Keratinocyte (primary cell): ENCODE results near the gene APOBEC3C. TPM values are rescaled to one million over a fixed set of nuclear protein-coding genes. Genes with fewer than 3 reads are reported as not detected.

Source experiments
- DNase-seq: peaks from one replicate; pipeline ENCODE4 v3.0.0-alpha.2; 2011; ENCODE audit warnings: low read depth, missing footprints, low spot score
- FAIRE-seq: peaks from 2 replicates; lab custom pipeline; 2011; peaks lifted over from hg19 to GRCh38; lab: Jason Lieb, UNC
- H2AFZ ChIP-seq: 2 replicates; pipeline ENCODE4 v1.6.0; 2012; ENCODE audit warnings: low read length, control low read depth, inconsistent platforms; ENCODE audit not compliant: control insufficient read depth
- H3K27ac ChIP-seq: 2 replicates; pipeline ENCODE4 v1.5.1; 2011; ENCODE audit warnings: low read length; ENCODE audit not compliant: control insufficient read depth, insufficient read depth
- H3K27me3 ChIP-seq: 3 replicates; pipeline ENCODE4 v1.6.0; 2011; ENCODE audit warnings: low read length; ENCODE audit not compliant: control insufficient read depth, insufficient read depth; ENCODE audit errors: extremely low read depth
- H3K36me3 ChIP-seq, 2 experiments: 2 replicates in 1 of 2; 3 replicates in 1 of 2; pipeline ENCODE4 v1.5.1; 2011; ENCODE audit warnings: low read length in 2 of 2, mild to moderate bottlenecking in 1 of 2; ENCODE audit not compliant: control insufficient read depth in 2 of 2, insufficient read depth in 2 of 2; ENCODE audit errors: extremely low read depth in 1 of 2
- H3K4me1 ChIP-seq: 3 replicates; pipeline ENCODE4 v1.5.1; 2011; ENCODE audit warnings: low read length; ENCODE audit not compliant: control insufficient read depth, insufficient read depth; ENCODE audit errors: extremely low read depth
- H3K4me2 ChIP-seq: 3 replicates; pipeline ENCODE4 v1.6.0; 2011; ENCODE audit warnings: low read depth, low read length; ENCODE audit not compliant: control insufficient read depth, insufficient read depth; ENCODE audit errors: extremely low read depth
- H3K4me3 ChIP-seq, 3 experiments: fragments of 200-600 bp in 1 of 3; sonication (generic) in 1 of 3; 2 replicates in 2 of 3; 3 replicates in 1 of 3; pipeline ENCODE4 v1.5.1; 2011 to 2016; ENCODE audit warnings: low read length in 3 of 3, mild to moderate bottlenecking in 3 of 3, control low read depth in 2 of 3, inconsistent platforms in 1 of 3, low read depth in 1 of 3, mixed read lengths in 1 of 3, mixed run types in 1 of 3, moderate library complexity in 1 of 3; ENCODE audit not compliant: control insufficient read depth in 2 of 3, insufficient read depth in 2 of 3; ENCODE audit errors: extremely low read depth in 1 of 3
- H3K79me2 ChIP-seq: 2 replicates; pipeline ENCODE4 v1.6.0; 2012; ENCODE audit warnings: low read length; ENCODE audit not compliant: control insufficient read depth, insufficient read depth
- H3K9ac ChIP-seq: 3 replicates; pipeline ENCODE4 v1.6.0; 2011; ENCODE audit warnings: low read length; ENCODE audit not compliant: control insufficient read depth, insufficient read depth; ENCODE audit errors: extremely low read depth
- H3K9me1 ChIP-seq: 3 replicates; pipeline ENCODE4 v1.6.0; 2011; ENCODE audit warnings: low read length; ENCODE audit not compliant: control insufficient read depth, insufficient read depth; ENCODE audit errors: extremely low read depth
- H3K9me3 ChIP-seq: 2 replicates; pipeline ENCODE4 v1.5.1; 2012; ENCODE audit warnings: low read depth, low read length; ENCODE audit not compliant: control insufficient read depth
- H4K20me1 ChIP-seq: 3 replicates; pipeline ENCODE4 v1.6.0; 2011; ENCODE audit warnings: low read length; ENCODE audit not compliant: control insufficient read depth, insufficient read depth; ENCODE audit errors: extremely low read depth
- EZH2 ChIP-seq: IDR thresholded peaks from one replicate; pipeline ENCODE4 v1.6.1; 2012; ENCODE audit warnings: inconsistent platforms, mild to moderate bottlenecking, low read length, moderate library complexity
- dilution Hi-C: fragments of 300-500 bp; cut with MboI; formaldehyde crosslinking; loops from one replicate; pipeline ENCODE4 v1.7.0; 2020; ENCODE audit warnings: low sequenced_read_pairs; ENCODE audit not compliant: extremely low pct_ligation_motif_present
- polyA plus RNA-seq, 5 experiments: library from polyadenylated mRNA; depleted of rRNA in 3 of 5; stranded (reverse) in 3 of 5; stranded (forward) in 1 of 5; unstranded in 1 of 5; fragments of >200 nt; gene quantifications; 1 replicate in 1 of 5; 2 replicates in 3 of 5; 3 replicates in 1 of 5; pipeline versions ENCODE4 v1.2.1 to v1.2.3, GENCODE V29; 2011 to 2012; ENCODE audit warnings: missing spikeins in 2 of 5, low read depth in 1 of 5, low replicate concordance in 1 of 5
- TF ChIP-seq, protein P1 (sequence below), 3 experiments: IDR thresholded peaks in 1 of 3; conservative IDR thresholded peaks in 1 of 3; optimal IDR thresholded peaks in 1 of 3; 2 replicates in 2 of 3; 3 replicates in 1 of 3; pipeline versions ENCODE3 to v1.5.1; 2011; ENCODE audit warnings: low read length in 3 of 3, mild to moderate bottlenecking in 3 of 3, moderate library complexity in 2 of 3, control low read depth in 1 of 3, inconsistent platforms in 1 of 3; ENCODE audit not compliant: insufficient read depth in 2 of 3; ENCODE audit errors: extremely low read depth in 1 of 3

APOBEC3C gene
- polyA plus RNA-seq, 1 donor (not counting 4 experiments of a cell fraction or from before 2014, with no cell fraction given), result 34.7 TPM

GRCh38 chr22:39026509-39027150 lies 12.6 kb downstream of the APOBEC3C start:
- Histone ChIP-seq H3K4me1 (no peaks in the 10 kb centered on the region), H3K79me2 (no peaks in the 10 kb centered on the region), H4K20me1 (no peaks in the 10 kb centered on the region), H3K9me3 (no peaks in the 10 kb centered on the region), H3K4me2 (no peak overlapping the region), H3K27ac (no peak overlapping the region), H3K4me3 (no peak overlapping the region), H3K27me3 (no peaks in the 10 kb centered on the region), H3K9ac (no peak overlapping the region), H2AFZ (no peak overlapping the region), H3K9me1 (no peaks in the 10 kb centered on the region), H3K36me3 (peaks cover 0 to 2% of the 10 kb centered on the region in 2 experiments)
- TF ChIP-seq EZH2, result no peak
- TF ChIP-seq, protein P1, sequence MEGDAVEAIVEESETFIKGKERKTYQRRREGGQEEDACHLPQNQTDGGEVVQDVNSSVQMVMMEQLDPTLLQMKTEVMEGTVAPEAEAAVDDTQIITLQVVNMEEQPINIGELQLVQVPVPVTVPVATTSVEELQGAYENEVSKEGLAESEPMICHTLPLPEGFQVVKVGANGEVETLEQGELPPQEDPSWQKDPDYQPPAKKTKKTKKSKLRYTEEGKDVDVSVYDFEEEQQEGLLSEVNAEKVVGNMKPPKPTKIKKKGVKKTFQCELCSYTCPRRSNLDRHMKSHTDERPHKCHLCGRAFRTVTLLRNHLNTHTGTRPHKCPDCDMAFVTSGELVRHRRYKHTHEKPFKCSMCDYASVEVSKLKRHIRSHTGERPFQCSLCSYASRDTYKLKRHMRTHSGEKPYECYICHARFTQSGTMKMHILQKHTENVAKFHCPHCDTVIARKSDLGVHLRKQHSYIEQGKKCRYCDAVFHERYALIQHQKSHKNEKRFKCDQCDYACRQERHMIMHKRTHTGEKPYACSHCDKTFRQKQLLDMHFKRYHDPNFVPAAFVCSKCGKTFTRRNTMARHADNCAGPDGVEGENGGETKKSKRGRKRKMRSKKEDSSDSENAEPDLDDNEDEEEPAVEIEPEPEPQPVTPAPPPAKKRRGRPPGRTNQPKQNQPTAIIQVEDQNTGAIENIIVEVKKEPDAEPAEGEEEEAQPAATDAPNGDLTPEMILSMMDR (optimal IDR thresholded peaks at IDR 0.05 in 1 of 3, IDR thresholded peaks at IDR 0.05 in 1 of 3, conservative IDR thresholded peaks at IDR 0.05 in 1 of 3; ENCODE audit: extremely low read depth in 1 of 3, insufficient read depth in 2 of 3, low read length in 3 of 3), result no peak
- no peak for DNase-seq
- dilution Hi-C loops, result no loop called here
- no peak for FAIRE-seq

GRCh38 chr22:39027717-39028116 lies 13.7 kb downstream of the APOBEC3C start:
- H3K79me2 ChIP-seq, result no peaks in the 10 kb centered on the region
- H3K4me3 ChIP-seq, result no peak overlapping the region
- no peaks in the 10 kb centered on the region for H3K9me3 ChIP-seq
- no peak for TF ChIP-seq EZH2
- TF ChIP-seq, protein P1 (optimal IDR thresholded peaks at IDR 0.05 in 1 of 3, IDR thresholded peaks at IDR 0.05 in 1 of 3, conservative IDR thresholded peaks at IDR 0.05 in 1 of 3; ENCODE audit: extremely low read depth in 1 of 3, insufficient read depth in 2 of 3, low read length in 3 of 3), result no peak
- no peak overlapping the region for H3K9ac ChIP-seq
- H2AFZ ChIP-seq, result no peak overlapping the region
- dilution Hi-C loops, result no loop called here
- no peaks in the 10 kb centered on the region for H4K20me1 ChIP-seq
- H3K4me1 ChIP-seq, result no peaks in the 10 kb centered on the region
- H3K36me3 ChIP-seq, result peaks cover 0 to 2% of the 10 kb centered on the region in 2 experiments
- no peak for FAIRE-seq
- no peak overlapping the region for H3K4me2 ChIP-seq
- no peak overlapping the region for H3K27ac ChIP-seq
- no peak for DNase-seq
- H3K9me1 ChIP-seq, result no peaks in the 10 kb centered on the region
- no peaks in the 10 kb centered on the region for H3K27me3 ChIP-seq
